IMR-90 (cell line): Measurements from ENCODE around the gene EHF. TPM values are rescaled to one million over a fixed set of nuclear protein-coding genes. Genes with fewer than 3 reads are reported as not detected.

Experiments
- ATAC-seq: fragments of 200-7000 bp; cut with Tn5 transposase; 2 replicates; pipeline ENCODE4 v1.9.1; 2020; ENCODE audit warnings: low read depth, mild to moderate bottlenecking, moderate library complexity
- BruUV-seq: library from RNA; stranded (reverse); fragments of 400-500 nt; replicated peaks from 2 replicates; lab custom pipeline; 2021; lab: Mats Ljungman, UMichigan
- CTCF ChIA-PET: fragments of 300-600 bp; formaldehyde crosslinking; extraction: SDS; loops from one replicate; lab custom pipeline; 2021; ENCODE audit warnings: antibody characterized with exemption; lab: Yijun Ruan, JAX
- POLR2A ChIA-PET: fragments of 300-600 bp; sonication (Branson Sonifier 250); formaldehyde crosslinking; loops from one replicate; lab custom pipeline; 2022; ENCODE audit warnings: antibody characterized with exemption; ENCODE audit not compliant: unreplicated experiment; lab: Charles Lee
- DNase-seq: peaks from one replicate; pipeline ENCODE4 v3.0.0; 2013
- H2AFZ ChIP-seq: replicated peaks from 2 replicates; pipeline ENCODE3; 2013; ENCODE audit warnings: low read length, mild to moderate bottlenecking; ENCODE audit not compliant: poor library complexity
- H2AK5ac ChIP-seq: 2 replicates; pipeline ENCODE4 v1.6.1; 2013; ENCODE audit warnings: low read depth, low read length, inconsistent platforms
- H2AK9ac ChIP-seq: replicated peaks from 2 replicates; pipeline ENCODE3; 2013; ENCODE audit warnings: mild to moderate bottlenecking, low read depth, low read length, moderate library complexity; ENCODE audit not compliant: poor library complexity
- H2BK120ac ChIP-seq: 2 replicates; pipeline ENCODE4 v1.6.1; 2013; ENCODE audit warnings: low read depth, low read length, inconsistent platforms
- H2BK15ac ChIP-seq: 3 replicates; pipeline ENCODE4 v1.6.1; 2013; ENCODE audit warnings: low read depth, low read length, inconsistent platforms
- H2BK20ac ChIP-seq: 2 replicates; pipeline ENCODE4 v1.6.1; 2013; ENCODE audit warnings: low read depth, mild to moderate bottlenecking, inconsistent platforms, low read length, moderate library complexity
- H2BK5ac ChIP-seq: 2 replicates; pipeline ENCODE4 v1.6.1; 2013; ENCODE audit warnings: mild to moderate bottlenecking, low read depth, low read length, inconsistent platforms; ENCODE audit not compliant: poor library complexity, severe bottlenecking
- H3K14ac ChIP-seq: replicated peaks from 2 replicates; pipeline ENCODE4 v1.6.1; 2013; ENCODE audit warnings: low read depth, low read length, inconsistent platforms
- H3K18ac ChIP-seq: 2 replicates; pipeline ENCODE4 v1.6.1; 2013; ENCODE audit warnings: low read depth, low read length, control low read depth
- H3K23ac ChIP-seq: 2 replicates; pipeline ENCODE4 v1.6.1; 2013; ENCODE audit warnings: low read depth, low read length, inconsistent platforms
- H3K27ac ChIP-seq: 2 replicates; pipeline ENCODE4 v1.5.1; 2013; ENCODE audit warnings: mild to moderate bottlenecking, control low read depth, low read length; ENCODE audit not compliant: insufficient read depth
- H3K27me3 ChIP-seq: 2 replicates; pipeline ENCODE4 v1.6.1; 2013; ENCODE audit warnings: low read length; ENCODE audit not compliant: control insufficient read depth, insufficient read depth
- H3K36me3 ChIP-seq: 2 replicates; pipeline ENCODE4 v1.6.1; 2013; ENCODE audit warnings: low read length, mixed read lengths; ENCODE audit not compliant: control insufficient read depth, insufficient read depth
- H3K4ac ChIP-seq: 2 replicates; pipeline ENCODE4 v1.6.1; 2013; ENCODE audit warnings: low read depth, low read length, inconsistent platforms
- H3K4me1 ChIP-seq: 2 replicates; pipeline ENCODE4 v1.6.1; 2013; ENCODE audit warnings: low read length, mixed read lengths; ENCODE audit not compliant: control insufficient read depth, insufficient read depth
- H3K4me2 ChIP-seq: 2 replicates; pipeline ENCODE4 v1.6.1; 2013; ENCODE audit warnings: low read depth, mild to moderate bottlenecking, control low read depth, low read length, moderate library complexity
- H3K4me3 ChIP-seq: 2 replicates; pipeline ENCODE4 v1.5.1; 2013; ENCODE audit warnings: low read depth, mild to moderate bottlenecking, control low read depth, low read length, moderate library complexity; ENCODE audit not compliant: insufficient read depth
- H3K56ac ChIP-seq: 2 replicates; pipeline ENCODE4 v1.6.1; 2013; ENCODE audit warnings: low read length, inconsistent platforms; ENCODE audit not compliant: insufficient read depth; ENCODE audit errors: extremely low read depth
- H3K79me1 ChIP-seq, 2 experiments: 2 replicates each; pipeline ENCODE4 v1.6.1; 2013; ENCODE audit warnings: low read length in 2 of 2, inconsistent platforms in 1 of 2, low read depth in 1 of 2
- H3K9ac ChIP-seq: 2 replicates; pipeline ENCODE4 v1.6.1; 2013; ENCODE audit warnings: low read depth, low read length, control low read depth
- H3K9me1 ChIP-seq: 2 replicates; pipeline ENCODE4 v1.6.1; 2013; ENCODE audit warnings: low read length, inconsistent platforms; ENCODE audit not compliant: insufficient read depth
- H3K9me3 ChIP-seq: 2 replicates; pipeline ENCODE4 v1.6.1; 2013; ENCODE audit warnings: low read length; ENCODE audit not compliant: control insufficient read depth, insufficient read depth
- H4K20me1 ChIP-seq: 2 replicates; pipeline ENCODE4 v1.6.1; 2013; ENCODE audit warnings: low read length, inconsistent platforms; ENCODE audit not compliant: insufficient read depth
- H4K5ac ChIP-seq: 2 replicates; pipeline ENCODE4 v1.6.1; 2013; ENCODE audit warnings: mild to moderate bottlenecking, low read depth, low read length, control low read depth
- H4K8ac ChIP-seq, 2 experiments: 2 replicates each; pipeline ENCODE4 v1.6.1; 2013; ENCODE audit warnings: low read depth in 2 of 2, low read length in 2 of 2, control low read depth in 1 of 2, inconsistent platforms in 1 of 2
- H4K91ac ChIP-seq: 2 replicates; pipeline ENCODE4 v1.6.1; 2013; ENCODE audit warnings: low read depth, low read length, inconsistent platforms; ENCODE audit not compliant: insufficient read depth
- BHLHE40 ChIP-seq: fragments of 150-350 bp; IDR thresholded peaks from 2 replicates; pipeline ENCODE4 v1.6.1; 2016; ENCODE audit warnings: mild to moderate bottlenecking, low read depth, low read length
- FOS ChIP-seq: fragments of 150-350 bp; IDR thresholded peaks from 2 replicates; pipeline ENCODE4 v1.6.1; 2016; ENCODE audit warnings: low read depth, low read length
- MAFK ChIP-seq: IDR thresholded peaks from 2 replicates; pipeline ENCODE4 v1.6.1; 2012; ENCODE audit warnings: low read depth, low read length, improper control_type of control experiment
- MAZ ChIP-seq: IDR thresholded peaks from 2 replicates; pipeline ENCODE4 v1.6.1; 2012; ENCODE audit warnings: low read depth, mild to moderate bottlenecking, low read length, improper control_type of control experiment, moderate library complexity, borderline replicate concordance
- NFE2L2 ChIP-seq: fragments of 150-350 bp; IDR thresholded peaks from 2 replicates; pipeline ENCODE4 v1.6.1; 2016; ENCODE audit warnings: low read depth, mild to moderate bottlenecking, low read length
- POLR2A ChIP-seq: IDR thresholded peaks from 2 replicates; pipeline ENCODE4 v1.6.1; 2012; ENCODE audit warnings: mild to moderate bottlenecking, low read depth, low read length
- RAD21 ChIP-seq: IDR thresholded peaks from 2 replicates; pipeline ENCODE4 v1.6.1; 2012; ENCODE audit warnings: low read length, improper control_type of control experiment
- SMC3 ChIP-seq: fragments of 150-350 bp; IDR thresholded peaks from 2 replicates; pipeline ENCODE4 v1.6.1; 2016; ENCODE audit warnings: low read depth, mild to moderate bottlenecking, antibody characterized with exemption, low read length, moderate library complexity
- WGBS, 2 experiments: methylation state at CpG; one replicate each; pipeline versions ENCODE4 v1.1.5 to v1.1.7; 2013; ENCODE audit warnings: missing lambda C conversion rate in 2 of 2; ENCODE audit not compliant: insufficient read length in 1 of 2; ENCODE audit errors: extremely low coverage in 2 of 2; 5-methylcytosine and 5-hydroxymethylcytosine counted together
- dilution Hi-C: fragments of 300-500 bp; cut with HindIII; formaldehyde crosslinking; loops from one replicate; pipeline ENCODE4 v1.14.3; 2018; ENCODE audit warnings: low sequenced_read_pairs; ENCODE audit not compliant: unreplicated experiment
- in situ Hi-C: fragments of 300-500 bp; cut with MboI; formaldehyde crosslinking; loops from 3 replicates; pipeline ENCODE4 v1.14.3; 2019; ENCODE audit warnings: low sequenced_read_pairs, inconsistent platforms, mixed read lengths
- intact Hi-C: fragments of 100-400 bp; cut with micrococcal nuclease; formaldehyde crosslinking; loops from 2 replicates; pipeline ENCODE4 v1.10.0; 2022
- polyA plus RNA-seq, 3 experiments: library from polyadenylated mRNA; depleted of rRNA; stranded (reverse); fragments of >200 nt; gene quantifications; 2 replicates each; pipeline ENCODE4 v1.2.3, GENCODE V29; 2012; ENCODE audit warnings: low replicate concordance in 1 of 3
- total RNA-seq: library from RNA; depleted of rRNA; stranded (reverse); fragments of >200 nt; gene quantifications from 2 replicates; pipeline ENCODE4 v1.2.3, GENCODE V29; 2012
- TF ChIP-seq, protein P1 (sequence below): fragments of 150-350 bp; IDR thresholded peaks from 2 replicates; pipeline ENCODE4 v1.6.1; 2016; ENCODE audit warnings: low read depth, mild to moderate bottlenecking, low read length, moderate library complexity, borderline replicate concordance
- TF ChIP-seq, protein P2 (sequence below): fragments of 150-350 bp; IDR thresholded peaks from 2 replicates; pipeline ENCODE4 v1.6.1; 2017; ENCODE audit warnings: mild to moderate bottlenecking, antibody characterized with exemption, low read length, low read depth

EHF gene
- total and polyA plus RNA-seq, 2 of the 4 experiments (the other 2 are of a cell fraction) = under 0.01 TPM; not detected in 1

GRCh38 chr11:34585304-34585734 lies 35.6 kb upstream of the EHF start:
- POLR2A ChIA-PET = no interaction called here

More at GRCh38 chr11:34585304-34585734, 35.6 kb upstream of the EHF start:
- no CpG with 5 or more reads among the region's 2 CpGs for WGBS, 2 experiments
- Histone ChIP-seq H3K9me1 (no peaks in the 10 kb centered on the region), H2BK120ac (no peak overlapping the region), H4K5ac (no peak overlapping the region), H2AK5ac (no peak overlapping the region), H3K36me3 (no peaks in the 10 kb centered on the region), H3K4me1 (peaks cover 4% of the 10 kb centered on the region), H2BK20ac (no peak overlapping the region), H3K18ac (no peak overlapping the region), H3K27me3 (peaks cover 13% of the 10 kb centered on the region), H4K20me1 (no peaks in the 10 kb centered on the region), H2BK5ac (no peak overlapping the region), H3K9ac (no peak overlapping the region), H3K27ac (no peak overlapping the region), H3K4ac (no peak overlapping the region), H2BK15ac (no peak overlapping the region), H3K23ac (no peak overlapping the region), H3K79me1 (no peaks in the 10 kb centered on the region), H2AK9ac (no peak overlapping the region), H3K14ac (no peak overlapping the region), H4K91ac (no peak overlapping the region), H4K8ac (no peak overlapping the region; a peak in 1 of 4 replicates), H3K9me3 (no peaks in the 10 kb centered on the region), H3K4me2 (no peak overlapping the region), H3K56ac (no peak overlapping the region), H3K4me3 (no peak overlapping the region), H2AFZ (no peak overlapping the region)
- intact Hi-C loops = loop anchor here (10.0 kb wide), 2 partner anchors 409 to 559 kb away; no protein-coding TSS in a partner anchor
- DNase-seq (no peak), ATAC-seq (no peak)
- no peak for TF ChIP-seq MAFK
- no peak for TF ChIP-seq NFE2L2
- TF ChIP-seq RAD21 = no peak
- TF ChIP-seq, protein P1, sequence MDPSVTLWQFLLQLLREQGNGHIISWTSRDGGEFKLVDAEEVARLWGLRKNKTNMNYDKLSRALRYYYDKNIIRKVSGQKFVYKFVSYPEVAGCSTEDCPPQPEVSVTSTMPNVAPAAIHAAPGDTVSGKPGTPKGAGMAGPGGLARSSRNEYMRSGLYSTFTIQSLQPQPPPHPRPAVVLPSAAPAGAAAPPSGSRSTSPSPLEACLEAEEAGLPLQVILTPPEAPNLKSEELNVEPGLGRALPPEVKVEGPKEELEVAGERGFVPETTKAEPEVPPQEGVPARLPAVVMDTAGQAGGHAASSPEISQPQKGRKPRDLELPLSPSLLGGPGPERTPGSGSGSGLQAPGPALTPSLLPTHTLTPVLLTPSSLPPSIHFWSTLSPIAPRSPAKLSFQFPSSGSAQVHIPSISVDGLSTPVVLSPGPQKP = no peak
- TF ChIP-seq, protein P2, sequence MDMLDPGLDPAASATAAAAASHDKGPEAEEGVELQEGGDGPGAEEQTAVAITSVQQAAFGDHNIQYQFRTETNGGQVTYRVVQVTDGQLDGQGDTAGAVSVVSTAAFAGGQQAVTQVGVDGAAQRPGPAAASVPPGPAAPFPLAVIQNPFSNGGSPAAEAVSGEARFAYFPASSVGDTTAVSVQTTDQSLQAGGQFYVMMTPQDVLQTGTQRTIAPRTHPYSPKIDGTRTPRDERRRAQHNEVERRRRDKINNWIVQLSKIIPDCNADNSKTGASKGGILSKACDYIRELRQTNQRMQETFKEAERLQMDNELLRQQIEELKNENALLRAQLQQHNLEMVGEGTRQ = no peak
- TF ChIP-seq BHLHE40 = no peak
- TF ChIP-seq MAZ = no peak
- TF ChIP-seq SMC3 = no peak
- no peak for TF ChIP-seq FOS
- TF ChIP-seq POLR2A = no peak
- dilution Hi-C loops = no loop called here
- CTCF ChIA-PET = interaction anchor here (0.8 to 3.7 kb wide), 6 partner anchors 9 to 313 kb away, joined by 3 to 21 read pairs (median 4); no protein-coding TSS in a partner anchor
- BruUV-seq = no TSS peak
- in situ Hi-C loops = loop anchor here (5.0 to 25.0 kb wide), 3 partner anchors 307 to 827 kb away; no protein-coding TSS in a partner anchor
